Vagina (tissue), 2 donors: ENCODE results near the gene CPT1B. TPM values are rescaled to one million over a fixed set of nuclear protein-coding genes. Genes with fewer than 3 reads are reported as not detected.

Experiments used
- DNase-seq, 2 donors: peaks; one replicate each; pipeline ENCODE4 v3.0.0-alpha.2; 2017; ENCODE audit errors: extremely low spot score in 2 of 2
- H3K27ac ChIP-seq: fragments of 200-600 bp; sonication (generic); one replicate; pipeline ENCODE4 v1.5.1; 2019
- H3K27me3 ChIP-seq: fragments of 200-600 bp; sonication (generic); one replicate; pipeline ENCODE4 v1.5.1; 2019
- H3K36me3 ChIP-seq, 2 donors: fragments of 200-600 bp; sonication (generic); one replicate each; pipeline ENCODE4 v1.5.1; 2017 to 2019
- H3K4me1 ChIP-seq: fragments of 200-600 bp; sonication (generic); one replicate; pipeline ENCODE4 v1.5.1; 2019
- H3K4me3 ChIP-seq, 2 donors: fragments of 200-600 bp; sonication (generic); 1 replicate in 1 of 2; 2 replicates in 1 of 2; pipeline ENCODE4 v1.5.1; 2016 to 2019
- H3K9me3 ChIP-seq: fragments of 200-600 bp; sonication (generic); one replicate; pipeline ENCODE4 v1.5.1; 2019
- POLR2A ChIP-seq, 2 donors: fragments of 450-650 bp; IDR thresholded peaks; one replicate each; pipeline ENCODE4 v1.6.1; 2017; ENCODE audit warnings: antibody characterized with exemption in 2 of 2, mild to moderate bottlenecking in 2 of 2, moderate library complexity in 2 of 2
- POLR2AphosphoS5 ChIP-seq, 2 donors: sonication (generic); formaldehyde crosslinking; IDR thresholded peaks; one replicate each; pipeline ENCODE4 v1.9.0; 2017; ENCODE audit warnings: antibody characterized with exemption in 2 of 2, mild to moderate bottlenecking in 2 of 2, low read depth in 1 of 2; ENCODE audit not compliant: insufficient read depth in 1 of 2
- intact Hi-C: fragments of 100-400 bp; cut with DNase I; formaldehyde crosslinking; loops from one replicate; pipeline ENCODE4 v1.15.1; 2023
- total RNA-seq: library from RNA; depleted of rRNA; stranded (reverse); fragments of >200 nt; gene quantifications from one replicate; pipeline ENCODE4 v1.2.3, GENCODE V29; 2016
- TF ChIP-seq, protein P1 (sequence below), 3 experiments: fragments of 450-650 bp in 2 of 3; fragments of 200-600 bp in 1 of 3; sonication (generic) in 1 of 3; IDR thresholded peaks; one replicate each; pipeline ENCODE4 v1.5.1; 2017 to 2019; ENCODE audit warnings: antibody characterized with exemption in 3 of 3, mild to moderate bottlenecking in 2 of 3, moderate library complexity in 2 of 3

Gene CPT1B
- total RNA-seq, 1 donor from 2014 or later: 29.2 TPM

DNA sequence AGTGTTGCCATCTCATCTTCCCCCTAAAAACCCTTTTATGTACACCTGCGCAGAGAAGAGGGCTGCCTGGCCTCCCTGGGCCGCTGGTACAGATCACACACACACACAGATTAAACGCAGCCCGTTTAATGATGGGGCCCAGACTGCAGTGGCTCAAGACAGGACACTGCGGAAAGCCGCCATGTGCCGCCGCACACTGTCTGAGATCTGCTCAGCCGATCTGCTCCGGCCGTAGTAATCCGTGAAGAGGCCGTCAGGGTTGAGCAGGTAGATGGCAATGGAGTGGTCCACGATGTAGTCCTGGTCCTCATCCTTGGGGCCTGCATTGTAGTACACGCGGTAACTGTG is 54.8 kb downstream of the CPT1B start:
- no peaks in the 10 kb centered on the region for H3K27me3 ChIP-seq
- H3K4me1 ChIP-seq: peaks cover 31% of the 10 kb centered on the region
- DNase-seq: no peak
- TF ChIP-seq POLR2AphosphoS5 (IDR thresholded peaks at IDR 0.05; ENCODE audit: insufficient read depth in 1 of 2, low read depth in 1 of 2) (no peak), POLR2A (IDR thresholded peaks at IDR 0.05) (no peak)
- TF ChIP-seq, protein P1, sequence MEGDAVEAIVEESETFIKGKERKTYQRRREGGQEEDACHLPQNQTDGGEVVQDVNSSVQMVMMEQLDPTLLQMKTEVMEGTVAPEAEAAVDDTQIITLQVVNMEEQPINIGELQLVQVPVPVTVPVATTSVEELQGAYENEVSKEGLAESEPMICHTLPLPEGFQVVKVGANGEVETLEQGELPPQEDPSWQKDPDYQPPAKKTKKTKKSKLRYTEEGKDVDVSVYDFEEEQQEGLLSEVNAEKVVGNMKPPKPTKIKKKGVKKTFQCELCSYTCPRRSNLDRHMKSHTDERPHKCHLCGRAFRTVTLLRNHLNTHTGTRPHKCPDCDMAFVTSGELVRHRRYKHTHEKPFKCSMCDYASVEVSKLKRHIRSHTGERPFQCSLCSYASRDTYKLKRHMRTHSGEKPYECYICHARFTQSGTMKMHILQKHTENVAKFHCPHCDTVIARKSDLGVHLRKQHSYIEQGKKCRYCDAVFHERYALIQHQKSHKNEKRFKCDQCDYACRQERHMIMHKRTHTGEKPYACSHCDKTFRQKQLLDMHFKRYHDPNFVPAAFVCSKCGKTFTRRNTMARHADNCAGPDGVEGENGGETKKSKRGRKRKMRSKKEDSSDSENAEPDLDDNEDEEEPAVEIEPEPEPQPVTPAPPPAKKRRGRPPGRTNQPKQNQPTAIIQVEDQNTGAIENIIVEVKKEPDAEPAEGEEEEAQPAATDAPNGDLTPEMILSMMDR (IDR thresholded peaks at IDR 0.05): no peak
- intact Hi-C loops: loop anchor here (10.0 kb wide), 1 partner anchor 259 kb away; the partner anchor contains the start of gene MAPK12
- no peaks in the 10 kb centered on the region for H3K9me3 ChIP-seq
- peaks cover 0 to 53% of the 10 kb centered on the region in 2 donors for H3K36me3 ChIP-seq
- no peak overlapping the region for H3K4me3 ChIP-seq
- no peak overlapping the region for H3K27ac ChIP-seq

DNA sequence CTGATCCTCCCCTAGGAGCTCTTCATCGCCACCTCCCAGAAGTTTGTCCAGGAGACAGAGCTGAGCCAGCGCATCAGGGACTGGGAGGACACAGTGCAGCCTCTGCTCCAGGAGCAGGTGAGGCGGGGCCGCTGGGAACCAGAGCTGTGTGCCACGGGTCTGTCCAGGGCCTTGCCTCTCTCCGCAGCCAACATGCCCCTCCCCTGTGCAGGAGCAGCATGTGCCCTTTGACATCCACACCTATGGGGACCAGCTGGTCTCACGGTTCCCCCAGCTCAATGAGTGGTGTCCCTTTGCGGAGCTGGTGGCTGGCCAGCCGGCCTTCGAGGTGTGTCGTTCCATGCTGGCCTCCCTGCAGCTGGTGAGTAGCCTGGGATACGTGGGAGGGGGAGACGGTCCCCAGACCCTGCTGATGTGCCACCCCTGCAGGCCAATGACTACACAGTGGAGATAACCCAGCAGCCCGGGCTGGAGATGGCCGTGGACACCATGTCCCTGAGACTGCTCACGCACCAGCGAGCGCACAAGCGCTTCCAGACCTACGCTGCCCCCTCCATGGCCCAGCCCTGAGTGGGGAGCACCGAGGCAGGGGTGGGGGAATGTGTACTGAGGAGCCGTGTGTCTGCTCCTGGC is 55.3 kb downstream of the CPT1B start:
- intact Hi-C loops: loop anchor here (10.0 kb wide), 1 partner anchor 258 kb away; the partner anchor contains the start of gene MAPK12
- no peaks in the 10 kb centered on the region for H3K27me3 ChIP-seq
- no peak overlapping the region for H3K4me3 ChIP-seq
- no peaks in the 10 kb centered on the region for H3K9me3 ChIP-seq
- TF ChIP-seq POLR2AphosphoS5 (IDR thresholded peaks at IDR 0.05; ENCODE audit: insufficient read depth in 1 of 2, low read depth in 1 of 2) (no peak), POLR2A (IDR thresholded peaks at IDR 0.05) (no peak)
- TF ChIP-seq, protein P1 (IDR thresholded peaks at IDR 0.05): no peak
- peaks cover 0 to 58% of the 10 kb centered on the region in 2 donors for H3K36me3 ChIP-seq
- H3K4me1 ChIP-seq: peaks cover 31% of the 10 kb centered on the region
- DNase-seq: no peak
- no peak overlapping the region for H3K27ac ChIP-seq

DNA sequence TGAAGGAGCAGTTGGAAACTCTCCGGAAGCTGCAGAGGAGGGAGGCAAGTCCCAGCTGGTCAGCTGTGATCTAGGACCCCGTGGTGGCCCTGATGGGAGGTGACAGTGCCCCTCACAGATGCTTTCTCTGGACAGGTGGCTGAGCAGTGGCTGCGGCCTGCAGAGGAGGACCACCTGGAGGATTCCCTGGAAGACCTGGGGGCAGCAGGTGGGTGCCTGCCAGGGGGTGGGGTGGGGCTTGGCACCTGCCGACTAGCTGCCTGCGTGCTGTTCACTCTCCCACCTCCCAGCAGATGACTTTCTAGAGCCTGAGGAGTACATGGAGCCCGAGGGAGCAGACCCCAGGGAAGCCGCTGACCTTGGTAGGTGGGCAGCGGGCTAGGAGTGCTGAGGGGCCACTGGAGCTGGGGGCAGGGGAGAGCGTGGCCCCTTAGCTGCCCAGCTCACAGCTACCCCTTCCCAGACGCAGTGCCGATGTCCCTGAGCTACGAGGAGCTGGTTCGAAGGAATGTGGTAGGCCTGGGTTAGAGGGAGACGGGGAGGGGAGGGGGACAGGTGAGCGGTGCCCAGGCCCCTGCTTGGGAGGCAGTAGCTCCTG is 55.9 kb downstream of the CPT1B start:
- Histone ChIP-seq H3K27ac (no peak overlapping the region), H3K4me1 (peaks cover 29% of the 10 kb centered on the region), H3K36me3 (peaks cover 0 to 64% of the 10 kb centered on the region in 2 donors), H3K27me3 (no peaks in the 10 kb centered on the region), H3K9me3 (no peaks in the 10 kb centered on the region), H3K4me3 (no peak overlapping the region)
- peak in 1 of 2 donors; percentile 85 for DNase-seq
- intact Hi-C loops: loop anchor here (10.0 kb wide), 1 partner anchor 258 kb away; the partner anchor contains the start of gene MAPK12
- TF ChIP-seq POLR2AphosphoS5 (IDR thresholded peaks at IDR 0.05; ENCODE audit: insufficient read depth in 1 of 2, low read depth in 1 of 2): no peak
- no peak for TF ChIP-seq POLR2A (IDR thresholded peaks at IDR 0.05)
- TF ChIP-seq, protein P1 (IDR thresholded peaks at IDR 0.05): no peak

DNA sequence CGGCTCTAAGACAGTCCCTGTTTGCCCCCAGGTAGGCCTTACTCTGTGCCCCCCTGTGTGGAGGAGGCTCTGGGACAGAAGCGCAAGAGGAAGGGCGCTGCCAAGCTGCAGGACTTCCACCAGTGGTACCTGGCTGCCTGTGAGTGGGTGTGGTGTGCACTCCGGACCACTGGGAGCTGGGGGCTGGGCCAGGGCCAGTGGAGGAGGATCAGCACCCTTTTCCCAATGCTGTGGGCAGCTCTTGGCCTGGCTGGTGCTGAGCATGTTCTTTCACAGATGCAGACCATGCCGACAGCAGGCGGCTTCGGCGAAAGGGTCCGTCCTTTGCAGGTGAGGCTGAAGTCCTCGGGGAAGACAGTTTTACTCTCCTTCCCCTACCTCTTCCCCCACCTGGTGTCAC is 56.5 kb downstream of the CPT1B start:
- Histone ChIP-seq H3K36me3 (peaks cover 0 to 69% of the 10 kb centered on the region in 2 donors), H3K9me3 (no peaks in the 10 kb centered on the region), H3K4me3 (no peak overlapping the region), H3K27ac (no peak overlapping the region), H3K4me1 (peaks cover 24% of the 10 kb centered on the region), H3K27me3 (no peaks in the 10 kb centered on the region)
- DNase-seq: peak in 1 of 2 donors; percentile 85
- intact Hi-C loops: loop anchor here (10.0 kb wide), 1 partner anchor 257 kb away; the partner anchor contains the start of gene MAPK12
- TF ChIP-seq, protein P1 (IDR thresholded peaks at IDR 0.05): no peak
- TF ChIP-seq POLR2A (IDR thresholded peaks at IDR 0.05) (no peak), POLR2AphosphoS5 (IDR thresholded peaks at IDR 0.05; ENCODE audit: insufficient read depth in 1 of 2, low read depth in 1 of 2) (no peak)
